Glomerular visceral epithelial cell (primary cell): ENCODE results near the gene ORM1.
A peak's percentile ranks its signal among the peaks of the same experiment; 100 is the strongest.

Source experiments
- DNase-seq: peaks from one replicate; pipeline ENCODE4 v3.0.0-alpha.2; 2016; ENCODE audit errors: extremely low spot score

ORM1 gene

DNA sequence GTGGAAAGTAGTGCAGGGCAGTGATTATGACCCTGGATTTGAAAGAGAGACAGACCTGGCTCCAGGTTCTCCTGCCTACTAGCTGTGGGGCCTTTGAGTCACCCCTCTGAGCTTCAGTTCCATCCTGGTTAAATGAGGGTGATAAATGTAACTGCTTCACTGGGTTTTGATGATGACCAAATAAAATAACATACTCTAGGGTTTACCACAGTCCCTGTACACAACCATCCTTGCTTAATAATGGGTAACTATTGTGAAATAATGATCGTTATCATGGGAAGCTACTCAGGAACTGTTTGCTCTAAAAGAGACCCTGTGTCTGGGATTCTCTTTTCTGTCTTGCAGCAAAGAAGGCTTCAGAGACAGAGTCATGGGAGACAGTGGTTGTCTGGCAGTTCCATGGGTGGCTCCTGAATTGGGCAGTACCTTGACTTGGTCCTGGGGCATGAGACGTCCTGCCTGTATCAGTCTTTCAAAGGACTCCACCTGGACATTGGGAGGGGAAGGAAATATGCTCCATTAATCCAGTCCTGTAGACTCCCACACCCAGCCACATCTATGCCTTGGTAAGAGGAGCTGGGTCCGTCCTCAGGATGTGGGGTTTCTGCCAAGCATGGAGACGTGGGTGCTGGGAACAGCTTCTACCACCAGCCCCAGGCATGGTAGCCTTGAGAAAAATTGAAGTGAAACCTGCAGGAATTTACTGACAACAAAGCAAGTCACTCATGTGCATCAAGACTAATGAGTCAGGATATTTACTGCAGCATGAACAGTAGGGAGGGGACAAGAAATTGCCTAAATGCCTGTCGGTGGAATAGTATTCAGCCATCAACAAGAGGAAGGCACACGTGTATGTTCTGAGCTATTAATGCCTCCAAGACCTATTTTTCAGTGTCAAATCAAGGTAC is 41.5 kb downstream of the ORM1 start:
- DNase-seq = peak; percentile 92

DNA sequence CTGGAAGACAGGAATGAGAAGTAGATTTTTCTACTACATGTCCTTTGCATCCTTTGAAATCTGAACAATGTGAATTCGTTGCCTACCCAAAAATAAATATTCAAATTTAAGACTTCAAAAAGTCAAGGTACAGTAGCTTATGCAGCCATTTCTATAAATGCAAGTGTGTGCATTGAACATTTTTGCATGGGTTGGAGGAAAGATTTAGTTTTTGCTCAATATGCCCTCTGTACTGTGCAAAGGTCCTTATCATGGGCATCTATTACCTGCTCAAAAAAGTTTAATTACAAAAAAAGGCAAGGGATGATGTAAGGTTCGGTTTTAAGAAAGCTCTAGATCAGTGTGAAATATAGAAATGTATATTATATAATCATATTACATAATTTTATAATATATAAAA is 42.3 kb downstream of the ORM1 start:
- DNase-seq = no peak

DNA sequence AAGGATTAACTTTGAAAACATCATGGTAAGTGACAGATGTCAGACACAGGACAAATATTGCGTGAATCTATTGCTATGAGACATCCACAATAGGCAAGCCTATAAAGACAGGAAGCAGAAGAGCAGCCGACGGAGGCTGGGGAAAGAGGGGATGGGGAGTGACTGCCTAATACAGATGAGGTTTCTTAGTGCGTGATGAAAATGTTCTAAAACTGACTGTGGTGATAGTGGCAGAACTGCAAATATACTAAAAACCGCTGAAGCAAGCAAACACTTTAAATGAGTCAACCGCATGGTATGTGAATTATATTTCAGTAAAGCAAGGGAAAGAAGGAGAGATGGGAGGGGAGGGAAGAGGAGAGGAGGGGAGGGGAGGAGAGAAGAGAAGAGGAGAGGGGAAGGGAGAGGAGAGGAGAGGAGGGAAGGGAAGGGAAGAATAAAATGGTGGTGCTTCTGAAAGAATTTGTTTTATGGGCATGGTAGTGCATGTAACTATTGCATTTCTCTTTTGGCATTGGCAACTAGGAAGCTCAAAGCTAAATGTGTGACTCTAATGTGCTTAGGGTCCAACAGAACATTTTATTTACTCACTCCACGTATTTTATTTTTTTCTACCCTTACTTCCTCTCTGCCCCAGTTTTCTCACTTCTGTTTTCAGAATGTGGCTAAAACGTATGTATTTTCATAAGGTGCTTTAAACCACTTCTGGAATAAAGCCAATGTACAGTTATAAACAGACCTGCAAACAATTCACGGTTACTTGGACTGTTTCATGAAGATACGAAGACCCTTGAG is 43.6 kb downstream of the ORM1 start:
- DNase-seq = peak; percentile 94

DNA sequence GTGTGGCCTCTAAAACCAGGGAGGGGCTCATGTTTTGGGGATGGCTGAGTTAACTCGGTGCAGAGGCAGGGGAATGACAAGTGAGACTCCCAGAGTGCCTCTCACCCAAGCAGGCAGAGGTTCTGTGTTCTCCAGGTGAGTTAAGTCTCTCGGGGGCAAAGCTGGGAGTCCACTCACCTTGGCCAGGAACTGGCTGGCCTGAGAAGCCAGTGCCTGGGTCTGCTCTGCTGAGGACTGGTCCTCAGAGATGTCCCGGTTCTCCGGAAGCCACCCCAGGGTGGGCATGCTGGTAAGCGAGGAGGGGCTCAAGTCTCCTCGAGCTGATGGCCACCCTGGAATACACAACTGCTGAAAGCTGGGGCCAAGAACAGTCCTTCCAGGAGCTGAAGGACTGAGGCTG is 44.5 kb downstream of the ORM1 start:
- DNase-seq = no peak

DNA sequence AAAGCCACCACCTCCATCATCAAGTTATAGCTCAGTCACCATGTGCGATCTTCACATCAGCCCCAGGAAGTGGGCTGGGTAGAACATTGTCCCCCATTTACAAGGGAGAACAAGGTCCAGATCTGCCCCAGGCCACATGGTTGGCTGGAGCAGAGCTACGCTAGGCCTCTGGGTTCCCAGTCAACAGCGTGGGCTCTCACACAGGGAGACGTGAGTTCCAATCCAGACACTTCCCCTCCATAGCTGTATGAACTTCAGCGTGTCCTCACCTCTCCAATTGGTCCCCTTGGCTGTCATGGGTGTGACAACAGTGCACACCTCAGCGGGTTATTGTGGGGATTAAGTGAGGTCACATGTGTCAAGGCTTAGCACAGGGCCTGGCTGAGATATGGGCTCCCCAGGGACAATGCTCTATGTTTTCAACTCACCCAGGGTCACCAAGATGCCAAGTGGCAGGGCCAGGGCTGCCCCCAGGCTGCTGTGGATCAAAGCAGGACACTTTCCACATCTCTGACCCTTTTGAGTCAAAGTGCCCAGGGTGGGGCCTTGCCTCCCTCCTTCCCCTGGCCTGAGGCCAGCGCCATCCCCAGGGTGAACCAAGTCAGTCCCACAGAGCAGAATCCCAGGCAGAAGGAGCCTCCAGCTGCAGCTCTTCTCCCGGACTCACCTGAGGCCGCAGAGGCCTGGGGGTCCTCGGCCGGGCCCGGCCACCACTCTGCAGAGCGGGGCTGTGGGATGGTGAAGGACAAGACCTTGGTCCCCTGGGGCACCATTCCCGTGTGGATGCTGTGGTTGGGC is 45.1 kb downstream of the ORM1 start:
- DNase-seq = no peak

DNA sequence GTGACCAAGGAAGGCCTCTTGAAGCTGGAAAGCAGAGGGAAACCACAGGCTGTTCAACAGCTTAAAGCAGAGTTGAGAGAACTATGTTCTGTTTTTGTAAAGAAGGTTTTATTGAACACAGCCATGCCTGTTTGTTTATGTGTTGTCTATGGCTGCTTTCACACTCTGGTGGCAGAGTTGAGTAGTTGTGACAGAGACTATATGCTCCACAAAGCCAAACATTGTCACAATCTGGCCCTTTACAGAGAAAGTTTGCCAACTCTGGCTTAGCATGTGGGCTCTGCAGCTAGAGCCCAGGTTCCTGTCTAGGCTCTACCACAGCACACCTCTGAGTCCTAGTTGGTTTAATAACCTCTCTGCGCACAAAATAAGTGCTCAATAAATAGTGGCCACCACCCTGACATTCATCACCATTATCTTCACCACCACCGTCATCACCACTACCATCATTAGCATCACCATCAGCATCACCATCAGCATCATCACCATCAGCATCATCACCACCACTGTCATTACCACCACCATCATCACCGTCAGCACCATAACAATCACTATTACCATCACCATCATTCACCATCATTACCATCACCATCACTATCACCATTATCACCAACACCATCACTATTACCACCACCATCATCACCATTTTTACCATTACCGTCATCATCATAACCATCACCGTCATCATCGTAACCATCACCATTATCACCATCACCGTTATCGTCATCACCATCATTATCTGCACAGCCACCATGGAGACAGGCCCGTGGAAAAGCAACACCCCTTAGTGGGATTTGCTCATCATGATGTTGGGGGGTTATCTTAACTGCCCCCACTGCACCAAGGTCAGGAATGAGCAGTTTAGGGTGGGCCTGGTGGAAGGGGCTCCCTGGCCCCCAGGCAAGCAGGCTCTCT is 46.6 kb downstream of the ORM1 start:
- DNase-seq = no peak

DNA sequence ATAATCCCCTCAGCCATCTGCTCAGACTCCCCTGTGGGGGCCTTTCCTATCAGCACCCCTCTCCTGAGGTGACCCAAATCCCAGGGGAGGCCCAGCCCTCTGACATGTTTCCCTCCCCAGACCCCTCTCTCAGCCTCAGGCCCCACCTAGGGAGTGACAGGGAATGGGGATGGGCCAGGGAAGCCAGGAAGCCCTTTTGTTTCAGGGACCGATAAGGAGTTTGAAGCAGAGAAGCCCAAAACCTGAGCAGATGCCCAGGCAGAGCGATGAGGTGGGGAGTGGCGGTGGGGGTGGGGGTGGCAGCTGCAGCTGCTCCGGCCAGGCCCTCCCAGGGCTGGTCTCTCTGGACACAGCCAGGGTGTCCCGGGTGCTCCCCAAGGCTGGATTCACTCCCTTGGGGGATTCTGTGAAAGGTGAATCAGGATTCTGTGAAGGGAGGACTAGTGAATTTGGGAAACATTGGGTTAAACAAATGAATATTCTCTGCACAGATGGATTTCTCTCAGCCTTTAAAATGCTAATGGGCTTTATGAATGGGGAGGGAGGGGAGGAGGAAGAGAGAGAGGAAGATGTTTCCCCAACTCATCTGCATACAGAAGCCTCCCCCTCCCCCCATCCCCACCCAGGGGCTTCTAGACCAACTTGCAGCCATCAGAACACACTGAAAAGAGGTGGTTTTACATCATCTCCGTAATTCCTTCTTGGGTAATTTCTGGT is 47.5 kb downstream of the ORM1 start:
- no peak for DNase-seq

DNA sequence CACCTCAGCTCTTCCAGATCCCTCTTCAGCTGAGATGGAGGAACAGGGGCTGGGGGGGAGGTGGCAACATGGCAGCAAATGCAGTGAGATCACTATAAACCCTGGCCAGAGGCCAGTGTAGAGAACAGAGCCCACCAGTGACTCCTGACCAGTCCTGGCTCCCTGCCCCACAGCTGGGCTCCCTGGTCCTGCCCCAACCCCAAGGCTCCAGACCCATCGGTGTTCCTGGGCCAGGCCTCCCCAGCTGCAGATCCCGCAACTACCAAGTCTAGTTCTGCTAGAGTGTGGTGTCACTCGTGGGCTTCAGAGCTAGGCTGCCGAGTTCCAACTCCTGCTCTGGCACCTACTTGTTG is 48.0 kb downstream of the ORM1 start:
- no peak for DNase-seq

DNA sequence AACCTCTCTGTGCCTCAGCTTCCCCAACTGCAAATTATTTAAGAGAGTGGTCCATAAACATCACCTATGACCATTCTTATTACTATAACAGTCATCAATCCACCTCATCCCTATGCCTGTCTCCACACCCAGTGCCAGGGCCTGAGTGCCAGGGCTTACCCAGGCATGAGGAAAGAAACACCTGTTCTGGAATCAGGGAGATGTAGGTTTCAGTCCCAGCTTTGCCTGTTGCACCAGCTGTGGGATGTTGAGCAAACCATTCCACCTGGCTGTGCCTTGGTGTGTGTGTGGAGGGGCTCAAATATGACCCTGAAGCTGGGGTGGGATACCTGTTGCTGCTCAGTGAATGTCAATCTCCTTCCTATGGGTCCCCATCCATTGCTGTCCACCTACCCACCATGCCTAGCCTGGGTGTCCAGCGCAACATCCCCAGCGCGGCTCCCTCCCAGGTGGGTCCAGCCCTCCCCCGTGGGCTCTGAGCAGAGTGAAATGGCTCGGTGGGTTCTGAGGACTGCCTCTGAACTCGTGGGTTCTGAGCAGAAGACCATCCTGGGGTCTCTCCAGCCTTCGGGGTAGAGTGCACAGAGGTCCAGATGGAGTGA is 48.5 kb downstream of the ORM1 start:
- DNase-seq = no peak

DNA sequence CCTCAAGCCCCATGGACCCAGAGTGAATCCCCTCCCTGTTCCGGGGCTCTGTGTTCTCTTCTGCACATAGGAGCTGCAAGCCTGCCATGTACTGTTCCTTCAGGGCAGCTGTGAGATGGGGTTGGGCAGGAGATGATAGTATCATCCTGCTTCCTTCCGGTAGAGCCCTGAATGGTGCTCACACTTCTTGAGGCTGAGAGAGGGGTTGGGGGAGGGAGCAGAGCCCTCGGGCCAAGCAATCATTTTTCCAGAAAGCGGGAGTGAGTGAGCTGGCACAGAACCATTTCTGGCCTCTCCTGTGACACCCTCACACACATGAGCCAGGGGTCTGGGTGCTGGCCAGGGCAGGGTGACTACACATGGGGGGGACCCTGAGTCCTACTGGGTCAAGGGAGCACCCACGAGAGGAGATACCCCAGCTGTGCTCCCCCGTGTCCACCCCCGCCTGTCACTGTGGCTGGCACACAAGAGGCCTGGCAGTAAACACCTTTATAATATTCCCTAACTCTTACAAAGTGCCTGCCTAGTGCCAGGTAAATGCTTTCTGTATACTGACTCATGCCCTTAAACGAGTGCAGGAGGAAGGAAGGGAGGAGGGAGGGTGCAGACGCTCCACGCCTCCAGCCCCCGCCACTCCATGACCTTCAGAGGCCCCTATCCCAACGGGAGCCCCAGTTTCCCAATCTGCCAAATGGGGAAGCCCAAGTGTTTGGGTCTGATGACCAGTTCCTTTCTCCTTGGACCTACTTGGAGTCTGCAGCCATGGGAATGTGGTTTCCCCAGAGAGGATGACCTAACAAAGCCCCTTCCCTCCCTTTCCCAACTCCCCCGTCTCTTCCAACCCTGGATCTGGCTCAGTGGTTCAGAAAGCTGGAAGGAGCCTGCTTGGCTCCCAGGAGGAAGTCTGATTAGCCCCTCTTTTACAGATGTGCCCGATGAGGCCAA is 49.3 kb downstream of the ORM1 start:
- peak; percentile 79 for DNase-seq

DNA sequence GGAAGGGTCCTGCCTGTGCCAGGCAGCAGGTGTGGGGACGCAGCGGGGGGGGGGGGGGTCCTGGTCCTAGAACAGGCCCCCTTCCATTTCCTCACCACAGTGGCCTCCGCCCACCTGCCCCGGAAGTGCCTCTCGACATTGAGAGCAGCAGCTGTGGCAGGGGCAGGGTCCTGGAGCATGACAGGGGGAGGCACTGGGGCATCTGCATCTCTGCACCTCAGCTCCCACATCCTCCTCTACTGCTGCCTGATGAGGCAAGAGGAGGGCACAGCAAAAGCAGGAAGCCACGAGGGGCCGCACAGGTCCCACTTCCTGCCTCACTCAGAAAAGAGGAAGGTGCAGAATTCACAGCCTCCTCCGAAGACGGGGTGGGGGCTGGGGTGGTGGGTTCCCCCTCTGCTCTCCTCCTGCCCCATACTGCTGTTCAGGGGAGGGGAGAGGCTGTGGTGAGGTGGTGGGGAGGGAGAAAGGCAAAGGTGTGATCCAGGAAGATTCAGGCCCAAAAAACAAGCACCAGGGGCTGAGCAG is 50.1 kb downstream of the ORM1 start:
- peak; percentile 65 for DNase-seq

DNA sequence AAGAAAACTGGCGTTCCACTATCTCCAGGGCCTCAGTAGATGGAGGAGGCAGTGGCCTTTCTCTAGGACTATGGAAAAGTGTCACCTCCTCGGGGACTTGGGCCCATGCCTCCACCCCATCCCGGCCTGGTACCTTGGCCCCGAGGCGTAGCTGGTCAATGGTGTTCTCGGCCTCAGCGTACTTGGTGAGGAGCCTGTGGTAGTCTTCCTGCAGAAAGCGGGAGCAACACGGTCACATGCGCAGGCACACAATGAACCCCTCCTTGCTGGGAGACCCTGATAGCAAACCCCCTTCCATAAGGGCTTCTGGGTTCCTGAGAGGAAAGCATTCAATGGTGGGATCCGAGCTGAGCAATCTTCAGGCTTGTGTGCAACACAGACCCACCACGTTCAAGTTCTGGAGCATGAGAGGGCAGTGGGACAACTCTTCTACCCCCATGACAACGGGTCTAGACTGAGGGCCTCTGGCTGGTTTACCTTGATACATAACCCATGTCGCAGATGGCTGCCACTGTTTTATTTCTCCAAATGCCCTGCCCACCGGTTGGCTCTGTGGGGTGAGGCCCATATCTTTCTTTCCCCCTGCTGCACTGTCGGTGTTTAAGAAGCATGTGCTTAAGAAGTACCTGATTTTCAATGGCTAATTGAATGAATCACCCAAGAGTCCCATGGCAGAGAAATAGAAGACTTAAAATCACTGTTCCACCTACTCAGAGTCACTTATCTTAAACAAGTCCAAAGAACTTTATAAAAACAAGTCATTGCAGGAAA is 51.2 kb downstream of the ORM1 start:
- no peak for DNase-seq

DNA sequence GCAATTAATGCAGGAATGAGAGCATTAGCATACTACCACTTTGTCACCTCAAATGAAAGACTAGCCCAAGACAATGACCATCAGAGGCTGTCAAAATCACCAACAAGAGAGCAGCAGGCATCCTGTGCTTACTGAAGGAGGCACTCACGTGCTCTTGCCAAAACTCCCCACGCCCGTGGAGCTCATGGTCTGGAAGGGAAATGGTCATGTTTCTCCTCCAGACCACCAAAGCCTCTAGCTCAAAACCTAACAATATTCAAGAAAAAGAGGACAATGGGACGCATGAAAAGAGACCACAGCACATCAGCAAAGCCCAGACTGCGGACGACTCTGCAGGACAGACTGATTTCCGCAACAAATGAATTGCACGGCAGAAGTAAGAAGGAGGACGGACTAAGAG is 52.0 kb downstream of the ORM1 start:
- no peak for DNase-seq

DNA sequence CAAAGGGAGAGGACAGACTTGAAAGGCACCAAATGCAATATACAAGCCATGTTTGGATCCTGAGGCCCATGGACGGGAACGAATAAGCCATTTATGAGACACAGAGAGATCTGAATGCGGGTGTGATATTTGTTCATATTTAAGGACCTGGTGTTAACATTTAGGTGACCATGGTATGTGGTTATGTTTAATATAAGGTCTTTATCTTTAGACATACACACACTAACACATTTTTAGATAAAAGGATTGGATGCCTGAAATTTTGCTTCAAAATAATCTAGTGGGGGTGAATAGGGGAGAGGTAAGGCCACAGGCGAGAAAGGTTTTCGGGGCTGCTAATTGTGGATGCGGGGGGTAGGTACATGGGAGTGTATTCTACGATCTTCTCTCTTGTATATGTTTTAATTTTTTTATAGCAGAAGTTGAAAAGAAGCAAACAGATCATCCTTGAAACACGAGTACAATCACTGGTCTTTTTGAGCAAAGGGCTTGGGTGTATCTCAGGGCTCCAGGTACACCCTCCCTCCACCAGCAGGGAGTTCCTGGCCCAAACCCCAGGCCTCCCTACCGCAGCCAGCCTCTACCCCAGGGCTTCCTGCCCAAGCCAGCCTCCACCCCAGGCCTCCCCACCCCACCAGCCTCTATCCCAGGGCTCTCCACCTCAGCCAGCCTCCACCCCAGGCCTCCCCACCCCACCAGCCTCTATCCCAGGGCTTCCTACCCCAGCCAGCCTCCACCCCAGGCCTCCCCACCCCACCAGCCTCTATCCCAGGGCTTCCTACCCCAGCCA is 52.7 kb downstream of the ORM1 start:
- DNase-seq = no peak
